Renal cortex interstitium (tissue), 15 donors: ENCODE results near the gene ADGRF4. TPM values are rescaled to one million over a fixed set of nuclear protein-coding genes. Genes with fewer than 3 reads are reported as not detected.

ENCODE experiments used
- DNase-seq, 11 donors: peaks; one replicate each; pipeline ENCODE4 v3.0.0-alpha.2; 2013; ENCODE audit warnings: low read depth in 9 of 11, low spot score in 4 of 11; ENCODE audit errors: extremely low read depth in 1 of 11
- long read RNA-seq, 16 experiments: transcript quantifications; one replicate each; lab custom pipeline, GENCODE V29; 2026
- polyA plus RNA-seq, 3 donors: library from polyadenylated mRNA; unstranded; fragments of 120-200 nt; gene quantifications; one replicate each; pipeline ENCODE4 v1.2.1, GENCODE V29; 2013; ENCODE audit not compliant: insufficient read length in 3 of 3

The ADGRF4 gene
- under 1 TPM; 0.14 to 0.42 (median 0.26) TPM for polyA plus RNA-seq
- long read RNA-seq, donor 1: 0 reads
- long read RNA-seq, donor 2: 0 reads
- long read RNA-seq, donor 3: 0 reads
- long read RNA-seq, donor 4: 0 reads
- long read RNA-seq, donor 5: 0 reads
- long read RNA-seq, donor 6: 0 reads
- long read RNA-seq, donor 7: 0 reads
- long read RNA-seq, donor 8: 0 reads
- long read RNA-seq, donor 9: 0 reads
- long read RNA-seq, donor 10: 0 reads
- long read RNA-seq, donor 11: 0 reads
- long read RNA-seq, donor 12: 0 reads
- long read RNA-seq, donor 13: 0 reads
- long read RNA-seq, donor 14: 0 reads
- long read RNA-seq, donor 15: 0 reads
- long read RNA-seq, donor 16: 0 reads

GRCh38 chr6:47698342-47698787 is at the start of gene ADGRF4:
Gene ADGRF4 (plus strand): TSS chr6:47698580. CDS start chr6:47707246, 8,666 bp downstream.
- DNase-seq: no peak

- DNase-seq: no peak
Observed at GRCh38 chr6:47650553-47651432, 47.6 kb upstream of the ADGRF4 start.

- DNase-seq: no peak
Observed at GRCh38 chr6:47651505-47651944, 46.9 kb upstream of the ADGRF4 start.

GRCh38 chr6:47653706-47654105 is 44.7 kb upstream of the ADGRF4 start:
- DNase-seq: no peak

GRCh38 chr6:47654255-47654654 is 44.1 kb upstream of the ADGRF4 start:
- no peak for DNase-seq

GRCh38 chr6:47655719-47656595 is 42.4 kb upstream of the ADGRF4 start:
- no peak for DNase-seq

- no peak for DNase-seq
Observed at GRCh38 chr6:47661960-47662359, 36.4 kb upstream of the ADGRF4 start.

- no peak for DNase-seq
Observed at GRCh38 chr6:47663462-47664216, 34.7 kb upstream of the ADGRF4 start.

- DNase-seq: no peak
Observed at GRCh38 chr6:47665112-47665511, 33.3 kb upstream of the ADGRF4 start.

GRCh38 chr6:47669684-47670513 is 28.5 kb upstream of the ADGRF4 start:
- DNase-seq: peak in 7 of 11 donors; percentile 5 to 46 (median 29)

GRCh38 chr6:47670851-47671250 is 27.5 kb upstream of the ADGRF4 start:
- no peak for DNase-seq

GRCh38 chr6:47671777-47672176 is 26.6 kb upstream of the ADGRF4 start:
- DNase-seq: no peak

GRCh38 chr6:47672816-47673215 is 25.6 kb upstream of the ADGRF4 start:
- no peak for DNase-seq

- no peak for DNase-seq
Observed at GRCh38 chr6:47674673-47675072, 23.7 kb upstream of the ADGRF4 start.

GRCh38 chr6:47677381-47678100 is 20.8 kb upstream of the ADGRF4 start:
- no peak for DNase-seq

- DNase-seq: no peak
Observed at GRCh38 chr6:47678739-47679138, 19.6 kb upstream of the ADGRF4 start.

- no peak for DNase-seq
Observed at GRCh38 chr6:47679322-47679906, 19.0 kb upstream of the ADGRF4 start.
